Measurements from ENCODE around the gene CYP26C1. TPM values are rescaled to one million over a fixed set of nuclear protein-coding genes. Genes with fewer than 3 reads are reported as not detected.
A peak's percentile ranks its signal among the peaks of the same experiment; 100 is the strongest.

CYP26C1 gene
- total RNA-seq, 1 experiment from 2014 or later: 0.79 TPM

GRCh38 chr10:93069245-93069561 lies 8.6 kb downstream of the CYP26C1 start:
- Histone ChIP-seq H4K20me1 (ENCODE audit: control insufficient read depth, insufficient read depth, insufficient read length) (no peaks in the 10 kb centered on the region), H3K79me2 (ENCODE audit: insufficient read depth, low read length) (no peaks in the 10 kb centered on the region), H3K23ac (ENCODE audit: insufficient read length, low read depth, low read length) (no peak overlapping the region), H4K5ac (ENCODE audit: insufficient read length, low read depth, low read length) (no peak overlapping the region), H3K14ac (ENCODE audit: insufficient read depth, low read length) (no peak overlapping the region), H3K79me1 (ENCODE audit: insufficient read depth, low read depth, low read length, poor library complexity, severe bottlenecking) (no peaks in the 10 kb centered on the region), H2BK120ac (ENCODE audit: low read depth, low read length, poor library complexity, severe bottlenecking) (no peak overlapping the region), H4K8ac (replicated peaks; ENCODE audit: insufficient read length, low read depth, low read length) (no peak overlapping the region), H3K4me2 (ENCODE audit: insufficient read depth, insufficient read length, low read length) (peak overlapping the region; percentile 37), H2BK5ac (ENCODE audit: insufficient read length, low read length) (no peak overlapping the region), H3K9me3 (ENCODE audit: control insufficient read depth, low read depth, low read length) (no peaks in the 10 kb centered on the region), H3K4ac (ENCODE audit: low read depth, low read length) (no peak overlapping the region), H3K9ac (ENCODE audit: extremely low read depth, insufficient read length, low read length) (no peak overlapping the region), H2BK15ac (ENCODE audit: low read depth, low read length) (no peak overlapping the region), H3K18ac (ENCODE audit: insufficient read length, low read depth, low read length) (no peak overlapping the region), H3T11ph (ENCODE audit: low read length) (no peak overlapping the region), H2AFZ (ENCODE audit: low read length) (no peak overlapping the region), H2BK12ac (ENCODE audit: insufficient read length, low read depth, low read length) (no peak overlapping the region), H3K23me2 (ENCODE audit: insufficient read length, low read depth, low read length, poor library complexity, severe bottlenecking) (peaks cover 18% of the 10 kb centered on the region), H2AK5ac (ENCODE audit: insufficient read length, low read length) (no peak overlapping the region), H4K91ac (ENCODE audit: insufficient read length, low read depth, low read length) (no peak overlapping the region), H3K27ac (ENCODE audit: insufficient read length, low read depth, low read length) (no peak overlapping the region), H3K27me3 (ENCODE audit: insufficient read depth, low read length) (peaks cover 97% of the 10 kb centered on the region), H2BK20ac (ENCODE audit: low read depth, low read length, poor library complexity, severe bottlenecking) (no peak overlapping the region), H3K56ac (ENCODE audit: insufficient read length, low read depth, low read length) (no peak overlapping the region), H3K4me1 (ENCODE audit: insufficient read depth, low read length) (no peaks in the 10 kb centered on the region)
- no peak for DNase-seq
- TF ChIP-seq CTCF (conservative IDR thresholded peaks at IDR 0.05): no peak
- peaks cover 97% of the 10 kb centered on the region for H3K27me3 Mint-ChIP-seq (ENCODE audit: low read depth)
- H3K4me1 Mint-ChIP-seq: peaks cover 39 to 56% of the 10 kb centered on the region in 2 experiments
- peaks cover 3 to 6% of the 10 kb centered on the region in 2 experiments; a peak in 3 of 5 replicates for H3K9me3 Mint-ChIP-seq
- H3K4me3 Mint-ChIP-seq: 0 out of 5 replicates have a peak overlapping the region, but pooled peaks of 1 of the 2 experiments have one; percentile 42
- no peak overlapping the region for H3K27ac Mint-ChIP-seq
- peaks cover 0 to 5% (median 4%) of the 10 kb centered on the region in 3 experiments; a peak in 6 of 7 replicates for H3K36me3 Mint-ChIP-seq (ENCODE audit: insufficient read depth in 1 of 3, low read depth in 3 of 3)
- WGBS (ENCODE audit: extremely low coverage, insufficient read length, low lambda C conversion rate): no CpG with 5 or more reads among the region's 10 CpGs

Measured in H9 (cell line).